GM19324 (cell line): Measurements from ENCODE around the gene RBM19.
"Not testable (repeated sequence)": the region's sequence is repeated elsewhere in the genome, so short reads cannot be mapped to it uniquely, and the experiment has no call there.

Experiments
- ATAC-seq: cut with Tn5 transposase; IDR thresholded peaks from one replicate; pipeline ENCODE4 v1.9.1; 2021; ENCODE audit warnings: mild to moderate bottlenecking, moderate library complexity; ENCODE audit not compliant: unreplicated experiment, low FRiP score

RBM19 gene

GRCh38 chr12:113965951-113966797 is at the start of gene RBM19:
Gene RBM19, minus strand, starts transcription at chr12:113966325. Its CDS starts 98 bp downstream, at chr12:113966227.
- ATAC-seq = peak; percentile 99

GRCh38 chr12:114015851-114016250 is 49.7 kb upstream of the RBM19 start:
- ATAC-seq = no peak

GRCh38 chr12:114013575-114014345 is 47.6 kb upstream of the RBM19 start:
- no peak for ATAC-seq

GRCh38 chr12:114012744-114013431 is 46.8 kb upstream of the RBM19 start:
- no peak for ATAC-seq

- ATAC-seq = no peak
Observed at GRCh38 chr12:114011711-114012110, 45.6 kb upstream of the RBM19 start.

- no peak for ATAC-seq
Observed at GRCh38 chr12:114006482-114007425, 40.6 kb upstream of the RBM19 start.

- ATAC-seq = no peak
Observed at GRCh38 chr12:114004402-114004801, 38.3 kb upstream of the RBM19 start.

GRCh38 chr12:114003286-114003685 is 37.2 kb upstream of the RBM19 start:
- no peak for ATAC-seq

- ATAC-seq = no peak
Observed at GRCh38 chr12:114001511-114002340, 35.6 kb upstream of the RBM19 start.

GRCh38 chr12:114000861-114001260 is 34.7 kb upstream of the RBM19 start:
- ATAC-seq = no peak

GRCh38 chr12:114000261-114000660 is 34.1 kb upstream of the RBM19 start:
- ATAC-seq = not testable (repeated sequence)

- no peak for ATAC-seq
Observed at GRCh38 chr12:113997365-113997764, 31.2 kb upstream of the RBM19 start.

GRCh38 chr12:113996026-113996425 is 29.9 kb upstream of the RBM19 start:
- ATAC-seq = no peak

- no peak for ATAC-seq
Observed at GRCh38 chr12:113994051-113994450, 27.9 kb upstream of the RBM19 start.

- not testable (repeated sequence) for ATAC-seq
Observed at GRCh38 chr12:113992751-113993150, 26.6 kb upstream of the RBM19 start.

- ATAC-seq = no peak
Observed at GRCh38 chr12:113991224-113992044, 25.3 kb upstream of the RBM19 start.

GRCh38 chr12:113990250-113991223 is 24.4 kb upstream of the RBM19 start:
- ATAC-seq = no peak
